SH-SY5Y (cell line): Measurements from ENCODE around the gene QRFP.

Experiments used
- GATA2 ChIP-seq: IDR thresholded peaks from 2 replicates; pipeline ENCODE4 v1.6.1; 2011; ENCODE audit warnings: mild to moderate bottlenecking, low read depth, low read length
- GATA3 ChIP-seq: IDR thresholded peaks from 2 replicates; pipeline ENCODE4 v1.6.1; 2011; ENCODE audit warnings: low read depth, mild to moderate bottlenecking, low read length, moderate library complexity

Gene QRFP

GRCh38 chr9:130860458-130861316 is 35.9 kb downstream of the QRFP start:
- TF ChIP-seq GATA2 (no peak), GATA3 (no peak)

- TF ChIP-seq GATA2 (no peak), GATA3 (no peak)
Measured at GRCh38 chr9:130858739-130859705, 37.6 kb downstream of the QRFP start.

GRCh38 chr9:130857864-130858738 is 38.5 kb downstream of the QRFP start:
- no peak for TF ChIP-seq GATA3

GRCh38 chr9:130856474-130856873 is 40.1 kb downstream of the QRFP start:
- TF ChIP-seq GATA2 (no peak), GATA3 (no peak)

- TF ChIP-seq GATA3 (no peak), GATA2 (no peak)
Measured at GRCh38 chr9:130854835-130855234, 41.8 kb downstream of the QRFP start.

GRCh38 chr9:130854092-130854491 is 42.5 kb downstream of the QRFP start:
- TF ChIP-seq GATA3 (no peak), GATA2 (no peak)

GRCh38 chr9:130852801-130853200 is 43.8 kb downstream of the QRFP start:
- TF ChIP-seq GATA3 (no peak), GATA2 (no peak)

GRCh38 chr9:130849356-130849755 is 47.3 kb downstream of the QRFP start:
- TF ChIP-seq GATA3 (no peak), GATA2 (no peak)

- TF ChIP-seq GATA3 (no peak), GATA2 (no peak)
Measured at GRCh38 chr9:130847306-130848217, 49.0 kb downstream of the QRFP start.

- no peak for TF ChIP-seq GATA2
Measured at GRCh38 chr9:130846487-130847305, 49.9 kb downstream of the QRFP start.

GRCh38 chr9:130845901-130846481 is 50.6 kb downstream of the QRFP start:
- TF ChIP-seq GATA3, result no peak
- no peak for TF ChIP-seq GATA2

GRCh38 chr9:130845254-130845653 is 51.4 kb downstream of the QRFP start:
- TF ChIP-seq GATA3, result no peak
- TF ChIP-seq GATA2, result no peak
